GM23338 (cell line): ENCODE data around the gene IGSF1. TPM values are rescaled to one million over a fixed set of nuclear protein-coding genes. Genes with fewer than 3 reads are reported as not detected.

Source experiments
- polyA plus RNA-seq: library from polyadenylated mRNA; unstranded; fragments of >200 nt; fragmentation: Nextera tagmentation; extraction: Ambion mirVana; gene quantifications from 2 replicates; pipeline ENCODE4 v1.2.1, GENCODE V29; 2016
- total RNA-seq: library from RNA; depleted of rRNA; stranded (reverse); fragments of >200 nt; shearing (Covaris generic); gene quantifications from 2 replicates; pipeline ENCODE4 v1.2.3, GENCODE V29; 2014; rRNA removed

Gene IGSF1
- total and polyA plus RNA-seq, 2 experiments from 2014 or later: 12.8 to 19.5 TPM

Other genes with a start within 250 kb of the IGSF1 start
- 0.21 TPM in 1 of 2 replicates, not detected in the other for gene ARHGAP36, start 231.0 kb downstream of the IGSF1 start, total RNA-seq
- 0.14 TPM in 1 of 2 replicates, not detected in the other for gene ARHGAP36, start 231.0 kb downstream of the IGSF1 start, polyA plus RNA-seq